Measurements from ENCODE around the gene BCLAF3. TPM values are rescaled to one million over a fixed set of nuclear protein-coding genes. Genes with fewer than 3 reads are reported as not detected.

BCLAF3 gene
- total RNA-seq, 1 experiment from 2014 or later = 5.7 TPM

- Mint-ChIP-seq H3K4me1 (ENCODE audit: low read depth, unreplicated experiment) (no peaks in the 10 kb centered on the region), H3K27ac (ENCODE audit: unreplicated experiment) (no peak overlapping the region), H3K9me3 (ENCODE audit: unreplicated experiment) (peaks cover 10% of the 10 kb centered on the region), H3K4me3 (ENCODE audit: unreplicated experiment) (no peak overlapping the region), H3K27me3 (ENCODE audit: insufficient read depth, unreplicated experiment) (no peaks in the 10 kb centered on the region), H3K36me3 (ENCODE audit: insufficient read depth, unreplicated experiment) (peaks cover 13% of the 10 kb centered on the region)
- DNase-seq = no peak
- ChIA-PET CTCF (interaction anchor here (0.6 kb wide), 1 partner anchor 317 kb away, joined by 3 read pairs; no protein-coding TSS in a partner anchor), POLR2A (no interaction called here)
- BruUV-seq (replicated peaks) = no TSS peak
- TF ChIP-seq CTCF (IDR thresholded peaks at IDR 0.05; ENCODE audit: insufficient read depth in 1 of 2, low read depth in 1 of 2, low read length in 1 of 2, severe bottlenecking in 1 of 2, unreplicated experiment in 1 of 2) = no peak
- no peaks in the 10 kb centered on the region for H3K9me3 ChIP-seq
- intact Hi-C loops (cut with micrococcal nuclease; ENCODE audit: unreplicated experiment) = no loop called here
- H3K36me3 ChIP-seq (ENCODE audit: control insufficient read depth, insufficient read depth, low read length) = no peaks in the 10 kb centered on the region
- no peak overlapping the region for H3K4me3 ChIP-seq (ENCODE audit: low read depth, low read length)
- no peaks in the 10 kb centered on the region for H3K27me3 ChIP-seq (replicated peaks; ENCODE audit: control insufficient read depth, insufficient read depth, low read length)
- no peaks in the 10 kb centered on the region for H3K4me1 ChIP-seq
These were observed 43.2 kb downstream of the BCLAF3 start for GRCh38 chrX:19947612-19948011.

Small RNA genes lying within 50 kb of the gene (microRNA-seq; reads per million reads assigned to microRNA genes)
- gene MIR23C = 4.5 reads per million, percentile 30 among the genes with 10 or more reads in this experiment

Other genes starting within 250 kb of the BCLAF3 start
- gene SH3KBP1, start 103.5 kb downstream of the BCLAF3 start, total RNA-seq (2022) = 49.1 and 61.5 TPM in 2 replicates
- 42.8 and 45.4 TPM in 2 replicates for gene MAP7D2, start 125.8 kb upstream of the BCLAF3 start, total RNA-seq (2022)
- 136 and 144 TPM in 2 replicates for gene EIF1AX, start 150.8 kb upstream of the BCLAF3 start, total RNA-seq (2022)

All from Caco-2 (cell line).